GM18526 (cell line): ENCODE results near the gene MLX.

ENCODE experiments used
- POLR2A ChIP-seq: IDR thresholded peaks from 3 replicates; pipeline ENCODE4 v1.6.1; 2011; ENCODE audit not compliant: insufficient read length; ENCODE audit errors: extremely low read depth

Gene MLX

GRCh38 chr17:42566883-42567573 is at the start of gene MLX:
Gene MLX (plus strand): TSS chr17:42567100. CDS start chr17:42567125, 25 bp downstream.
- TF ChIP-seq POLR2A: peak; percentile 73

GRCh38 chr17:42517516-42517915 is 49.4 kb upstream of the MLX start:
- TF ChIP-seq POLR2A: no peak

GRCh38 chr17:42518046-42518754 is 48.7 kb upstream of the MLX start:
- no peak for TF ChIP-seq POLR2A

GRCh38 chr17:42518755-42519545 is 48.0 kb upstream of the MLX start:
- TF ChIP-seq POLR2A: no peak

GRCh38 chr17:42519546-42520491 is 47.1 kb upstream of the MLX start:
- no peak for TF ChIP-seq POLR2A

- no peak for TF ChIP-seq POLR2A
Measured at GRCh38 chr17:42520540-42520951, 46.4 kb upstream of the MLX start.

- no peak for TF ChIP-seq POLR2A
Measured at GRCh38 chr17:42521036-42521435, 45.9 kb upstream of the MLX start.

GRCh38 chr17:42521666-42522262 is 45.1 kb upstream of the MLX start:
- no peak for TF ChIP-seq POLR2A

- no peak for TF ChIP-seq POLR2A
Measured at GRCh38 chr17:42522263-42522790, 44.6 kb upstream of the MLX start.

GRCh38 chr17:42522798-42523278 is 44.1 kb upstream of the MLX start:
- no peak for TF ChIP-seq POLR2A

GRCh38 chr17:42525221-42525620 is 41.7 kb upstream of the MLX start:
- no peak for TF ChIP-seq POLR2A

- TF ChIP-seq POLR2A: no peak
Measured at GRCh38 chr17:42526031-42526444, 40.9 kb upstream of the MLX start.

- TF ChIP-seq POLR2A: no peak
Measured at GRCh38 chr17:42527932-42528331, 39.0 kb upstream of the MLX start.

GRCh38 chr17:42529061-42529460 is 37.8 kb upstream of the MLX start:
- TF ChIP-seq POLR2A: no peak
